K562 (cell line): Measurements from ENCODE around the gene ARPC1A. TPM values are rescaled to one million over a fixed set of nuclear protein-coding genes. Genes with fewer than 3 reads are reported as not detected.
"Not testable (repeated sequence)": the region's sequence is repeated elsewhere in the genome, so short reads cannot be mapped to it uniquely, and the experiment has no call there.

ENCODE experiments used
- ATAC-seq: fragments of 200-7000 bp; cut with Tn5 transposase; 3 replicates; pipeline ENCODE4 v1.9.1; 2020; ENCODE audit warnings: moderate library complexity
- BruUV-seq: library from RNA; stranded (reverse); fragments of 400-500 nt; replicated peaks from 2 replicates; lab custom pipeline; 2021; lab: Mats Ljungman, UMichigan
- CTCF ChIA-PET: fragments of 300-600 bp; formaldehyde crosslinking; extraction: SDS; loops from one replicate; lab custom pipeline; 2021; ENCODE audit warnings: low intra/inter-chr PET ratio; lab: Yijun Ruan, JAX
- POLR2A ChIA-PET: fragments of 300-600, 350-650 bp; sonication (Branson Sonifier 250); formaldehyde crosslinking; extraction: SDS; loops from one replicate; lab custom pipeline; 2021; ENCODE audit warnings: antibody characterized with exemption, inconsistent platforms; lab: Yijun Ruan, JAX
- DNase-seq, 4 experiments: peaks; one replicate each; pipeline versions ENCODE4 v3.0.0 to v3.0.0-alpha.2; 2011 to 2018; ENCODE audit warnings: low spot score in 3 of 4, mixed read lengths in 3 of 4; ENCODE audit errors: extremely low read depth in 1 of 4
- FAIRE-seq: peaks from 2 replicates; lab custom pipeline; 2011; peaks lifted over from hg19 to GRCh38; lab: Jason Lieb, UNC
- H2AFZ ChIP-seq: 2 replicates; pipeline ENCODE4 v1.6.0; 2011; ENCODE audit warnings: low read depth, low read length, control low read depth, inconsistent platforms
- H3K27ac ChIP-seq: fragments of 200-600 bp; 3 replicates; pipeline ENCODE4 v1.8.0; 2011; ENCODE audit warnings: low read depth, mild to moderate bottlenecking, control low read depth, inconsistent platforms, low read length, moderate library complexity, mixed read lengths; ENCODE audit errors: extremely low read depth
- H3K27me3 ChIP-seq, 2 experiments: fragments of 300-600 bp in 1 of 2; 2 replicates in 1 of 2; 3 replicates in 1 of 2; pipeline versions ENCODE4 v1.6.0 to v1.8.0; 2011; ENCODE audit warnings: inconsistent platforms in 2 of 2, low read length in 2 of 2, mild to moderate bottlenecking in 1 of 2, mixed read lengths in 1 of 2, moderate library complexity in 1 of 2; ENCODE audit not compliant: control insufficient read depth in 2 of 2, insufficient read depth in 2 of 2
- H3K36me3 ChIP-seq: fragments of 300-600 bp; 3 replicates; pipeline ENCODE4 v1.8.0; 2011; ENCODE audit warnings: mild to moderate bottlenecking, low read length, inconsistent platforms; ENCODE audit not compliant: control insufficient read depth, insufficient read depth
- H3K4me1 ChIP-seq, 2 experiments: fragments of 200-600 bp in 1 of 2; replicated peaks in 1 of 2; 2 replicates in 1 of 2; 3 replicates in 1 of 2; pipeline versions ENCODE4 v1.5.1 to v1.8.0; 2011; ENCODE audit warnings: inconsistent platforms in 2 of 2, low read length in 2 of 2, mild to moderate bottlenecking in 1 of 2, mixed read lengths in 1 of 2, moderate library complexity in 1 of 2; ENCODE audit not compliant: control insufficient read depth in 2 of 2, insufficient read depth in 2 of 2
- H3K4me2 ChIP-seq: 2 replicates; pipeline ENCODE4 v1.6.1; 2011; ENCODE audit warnings: low read length, control low read depth, inconsistent platforms, mixed read lengths; ENCODE audit not compliant: insufficient read depth
- H3K4me3 ChIP-seq: fragments of 200-600 bp; sonication (generic), shearing (Covaris generic); 2 replicates; pipeline ENCODE4 v1.5.1; 2016; ENCODE audit warnings: control low read depth, inconsistent platforms
- H3K79me2 ChIP-seq: fragments of 200-600 bp; 3 replicates; pipeline ENCODE4 v1.8.0; 2011; ENCODE audit warnings: low read length, inconsistent platforms; ENCODE audit not compliant: control insufficient read depth, insufficient read depth
- H3K9ac ChIP-seq, 2 experiments: 2 replicates each; pipeline versions ENCODE4 v1.6.0 to v1.6.1; 2011; ENCODE audit warnings: low read depth in 2 of 2, low read length in 2 of 2, control low read depth in 1 of 2, inconsistent platforms in 1 of 2, mild to moderate bottlenecking in 1 of 2, mixed read lengths in 1 of 2; ENCODE audit not compliant: insufficient read depth in 1 of 2
- H3K9me1 ChIP-seq: one replicate; pipeline ENCODE4 v1.6.0; 2011; ENCODE audit warnings: inconsistent platforms, mild to moderate bottlenecking, low read length, moderate library complexity; ENCODE audit not compliant: control insufficient read depth, insufficient read depth
- H3K9me3 ChIP-seq: replicated peaks from 2 replicates; pipeline ENCODE4 v1.5.1; 2011; ENCODE audit warnings: low read depth, low read length, inconsistent platforms; ENCODE audit not compliant: control insufficient read depth, insufficient read depth
- H4K20me1 ChIP-seq: replicated peaks from 2 replicates; pipeline ENCODE4 v1.6.1; 2011; ENCODE audit warnings: low read length, inconsistent platforms, mixed read lengths; ENCODE audit not compliant: control insufficient read depth, insufficient read depth
- MAX ChIP-seq: sonication (generic); formaldehyde crosslinking; IDR thresholded peaks from 2 replicates; pipeline ENCODE4 v1.9.0; 2022; ENCODE audit warnings: mild to moderate bottlenecking, missing genetic modification reagents
- ZFX ChIP-seq: sonication (generic); formaldehyde crosslinking; IDR thresholded peaks from 2 replicates; pipeline ENCODE4 v1.8.0; 2022; ENCODE audit warnings: mild to moderate bottlenecking, missing genetic modification reagents, moderate library complexity
- ZNF121 ChIP-seq: sonication (generic); formaldehyde crosslinking; conservative IDR thresholded peaks from 2 replicates; pipeline ENCODE4 v1.8.0; 2022; ENCODE audit warnings: missing genetic modification reagents
- WGBS: fragments of 100-300 bp; shearing (Covaris generic); methylation state at CpG from one replicate; pipeline ENCODE4 v1.1.6; 2016; ENCODE audit warnings: low coverage, mixed read lengths; ENCODE audit not compliant: insufficient coverage; ENCODE audit errors: missing lambda C conversion rate; 5-methylcytosine and 5-hydroxymethylcytosine counted together
- in situ Hi-C: fragments of 300-500 bp; cut with MboI; formaldehyde crosslinking; loops from 4 replicates; pipeline ENCODE4 v1.15.0; 2018; ENCODE audit warnings: inconsistent platforms, mixed read lengths
- intact Hi-C: fragments of 100-400 bp; cut with micrococcal nuclease; formaldehyde crosslinking; loops from 2 replicates; pipeline ENCODE4 v1.14.2; 2022
- polyA plus RNA-seq, 8 experiments: library from polyadenylated mRNA; depleted of rRNA in 4 of 8; stranded (reverse) in 5 of 8; unstranded in 3 of 8; fragments of >200 nt; fragmentation: Nextera tagmentation in 2 of 8; fragmentation: Illumina TruSeq in 1 of 8; extraction: Ambion mirVana in 2 of 8; extraction: Trizol in 1 of 8; gene quantifications; 2 replicates each; pipeline versions ENCODE4 v1.2.1 to v1.2.3, GENCODE V29; 2011 to 2014; ENCODE audit warnings: inconsistent platforms in 1 of 8, missing spikeins in 1 of 8
- total RNA-seq, 7 experiments: library from RNA; depleted of rRNA in 6 of 7; stranded (reverse); fragments of >200 nt in 6 of 7; fragmentation: Illumina TruSeq in 2 of 7; extraction: Trizol in 2 of 7; gene quantifications; 2 replicates each; pipeline versions ENCODE4 v1.2.1 to v1.2.3, GENCODE V29; 2011 to 2021; ENCODE audit warnings: low replicate concordance in 1 of 7

Gene ARPC1A
- total and polyA plus RNA-seq, 9 of the 15 experiments (the other 6 are each of a cell fraction or from before 2014, with no cell fraction given): 39.5 to 151 (median 86.1) TPM

DNA sequence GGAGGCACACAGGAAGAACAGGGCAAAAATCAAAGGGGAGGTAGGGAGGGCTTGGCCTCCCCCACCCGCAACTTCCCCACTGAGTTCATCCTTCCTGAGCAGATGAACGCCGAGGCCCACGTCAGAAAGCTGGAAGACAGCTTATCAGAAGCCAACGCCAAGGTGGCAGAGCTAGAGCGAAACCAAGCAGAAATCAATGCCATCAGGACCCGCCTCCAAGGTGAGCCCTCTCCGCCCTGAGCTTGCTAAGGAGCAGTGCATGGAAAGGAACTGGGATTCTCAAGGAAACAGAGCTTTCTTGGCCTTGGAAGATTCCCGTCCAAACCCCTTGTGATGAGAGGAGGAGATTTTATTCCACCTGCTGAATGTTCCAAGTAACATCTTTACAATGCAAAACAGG, 36.5 kb upstream of the ARPC1A start:
- Histone ChIP-seq H2AFZ (no peak overlapping the region), H3K9ac (no peak overlapping the region), H3K9me1 (no peaks in the 10 kb centered on the region), H3K4me2 (no peak overlapping the region), H3K36me3 (no peaks in the 10 kb centered on the region), H3K27me3 (peaks cover 34 to 52% of the 10 kb centered on the region in 2 experiments), H4K20me1 (peaks cover 4% of the 10 kb centered on the region; the same call in 1 of the 2 replicates), H3K4me3 (no peak overlapping the region)
- CTCF ChIA-PET: no interaction called here
- ATAC-seq (no peak), DNase-seq (no peak)
- in situ Hi-C loops: no loop called here
- BruUV-seq: no TSS peak
- POLR2A ChIA-PET: interaction anchor here (0.6 kb wide), 1 partner anchor 1152 kb away, joined by 3 read pairs; no protein-coding TSS in a partner anchor
- TF ChIP-seq MAX (CRISPR knock-in tag) (no peak), ZFX (CRISPR knock-in tag) (no peak)
- TF ChIP-seq, all 486 proteins: peak for 0
- Histone ChIP-seq H3K79me2 (no peaks in the 10 kb centered on the region), H3K27ac (no peak overlapping the region), H3K4me1 (peaks cover 0 to 7% of the 10 kb centered on the region in 2 experiments; a peak in 2 of 5 replicates), H3K9me3 (no peaks in the 10 kb centered on the region)
- no peak for FAIRE-seq
- WGBS: 4% methylated on average over 9 of the region's 9 CpGs
- intact Hi-C loops: no loop called here

DNA sequence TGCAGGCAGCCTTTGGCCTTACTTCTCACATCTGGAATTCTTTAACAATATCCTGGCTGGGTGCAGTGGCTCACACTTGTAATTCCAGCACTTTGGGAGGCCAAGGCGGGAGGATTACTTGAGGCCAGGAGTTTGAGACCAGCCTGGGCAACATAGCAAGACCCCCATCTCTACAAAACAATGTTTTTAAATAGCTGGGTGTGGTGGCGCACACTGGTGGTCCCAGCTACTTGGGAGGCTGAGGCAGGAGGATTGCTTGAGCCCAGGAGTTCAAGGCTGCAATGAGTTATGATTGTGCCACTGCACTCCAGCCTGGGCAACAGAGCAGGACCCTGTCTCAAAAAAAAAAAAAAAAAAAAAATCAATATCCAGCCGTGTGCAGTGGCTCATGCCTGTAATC, 35.5 kb upstream of the ARPC1A start:
- not testable (repeated sequence) for H3K36me3 ChIP-seq, H3K4me1 ChIP-seq, H3K9me1 ChIP-seq
- TF ChIP-seq ZNF121 (CRISPR knock-in tag): peak; percentile 53; the same call in 1 of the 2 replicates
- TF ChIP-seq, all 486 proteins: peak for 1; not testable (repeated sequence) for 485
- DNase-seq, intact Hi-C loops, H2AFZ ChIP-seq, H3K27ac ChIP-seq, in situ Hi-C loops, ATAC-seq, H4K20me1 ChIP-seq, H3K9me3 ChIP-seq, BruUV-seq, H3K4me3 ChIP-seq, H3K4me2 ChIP-seq, CTCF ChIA-PET, H3K9ac ChIP-seq, FAIRE-seq, H3K79me2 ChIP-seq: not testable (repeated sequence)
- H3K27me3 ChIP-seq: peaks cover 24 to 42% of the 10 kb centered on the region in 2 experiments
- POLR2A ChIA-PET: interaction anchor here (0.6 kb wide), 1 partner anchor 23 kb away, joined by 4 read pairs; no protein-coding TSS in a partner anchor
- WGBS: 5% methylated on average over 3 of the region's 3 CpGs
